ENCODE measurements around the gene FTO. TPM values are rescaled to one million over a fixed set of nuclear protein-coding genes. Genes with fewer than 3 reads are reported as not detected.
A peak's percentile ranks its signal among the peaks of the same experiment; 100 is the strongest.

FTO gene
- polyA plus RNA-seq, 2 of the 4 experiments (the other 2 are of a cell fraction) = 48.7 to 101 TPM

DNA sequence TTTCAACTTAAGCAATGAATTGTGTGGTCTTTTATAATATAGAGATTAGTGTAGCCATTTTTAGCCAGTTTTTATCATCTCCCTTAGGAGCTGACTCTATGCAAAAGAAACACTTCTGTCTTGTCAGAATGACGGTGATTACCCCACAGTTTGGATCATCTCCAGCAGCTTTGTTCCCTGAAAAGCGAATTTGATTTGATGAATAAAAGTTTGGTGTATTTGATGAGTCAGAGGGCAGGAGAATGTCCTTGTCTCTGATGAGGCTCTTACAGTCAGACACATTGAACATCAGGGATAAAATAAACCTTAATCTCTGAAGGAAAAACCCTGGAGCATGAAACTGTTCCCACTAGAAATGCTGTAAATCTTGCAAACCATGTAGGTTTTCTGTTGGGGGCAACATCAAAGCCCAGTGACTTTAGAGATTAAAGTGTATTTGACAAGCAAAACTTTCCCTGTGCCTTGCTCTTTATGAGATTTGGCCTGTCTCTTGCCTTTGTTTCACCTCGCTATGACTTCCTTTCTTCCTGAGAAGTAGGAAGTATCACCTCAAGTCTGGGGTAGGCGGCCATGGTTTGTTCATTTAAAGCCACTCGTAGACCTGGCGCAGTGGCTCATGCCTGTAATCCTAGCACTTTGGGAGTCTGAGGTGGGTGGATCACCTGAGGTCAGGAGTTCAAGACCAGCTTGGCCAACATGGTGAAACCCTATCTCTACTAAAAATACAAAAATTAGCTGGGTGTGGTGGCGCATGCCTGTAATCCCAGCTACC lies 209.3 kb downstream of the FTO start:
- CTCF ChIA-PET = interaction anchor here (1.0 to 1.2 kb wide), 3 partner anchors 28 to 140 kb away, joined by 3 to 4 read pairs (median 3); no protein-coding TSS in a partner anchor
- Histone ChIP-seq H3K4me3 (no peak overlapping the region), H3K9me3 (no peaks in the 10 kb centered on the region), H3K4me2 (peak overlapping the region; percentile 41), H3K4me1 (peaks cover 29% of the 10 kb centered on the region), H3K27ac (peak overlapping the region; percentile 37 to 64; a peak in 4 of 6 replicates)
- WGBS (ENCODE audit: missing lambda C conversion rate) = 72% methylated on average over 7 of the region's 7 CpGs
- no peak for FAIRE-seq
- ATAC-seq = peak in 1 of 2 experiments; percentile 28; a peak in 2 of 6 replicates
- POLR2A ChIA-PET = interaction anchor here (0.7 kb wide), 1 partner anchor 137 kb away, joined by 3 read pairs; no protein-coding TSS in a partner anchor
- no peak for TF ChIP-seq PHF8 (IDR thresholded peaks at IDR 0.05; ENCODE audit: borderline replicate concordance, low read depth)
- TF ChIP-seq, protein P1, sequence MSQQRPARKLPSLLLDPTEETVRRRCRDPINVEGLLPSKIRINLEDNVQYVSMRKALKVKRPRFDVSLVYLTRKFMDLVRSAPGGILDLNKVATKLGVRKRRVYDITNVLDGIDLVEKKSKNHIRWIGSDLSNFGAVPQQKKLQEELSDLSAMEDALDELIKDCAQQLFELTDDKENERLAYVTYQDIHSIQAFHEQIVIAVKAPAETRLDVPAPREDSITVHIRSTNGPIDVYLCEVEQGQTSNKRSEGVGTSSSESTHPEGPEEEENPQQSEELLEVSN (IDR thresholded peaks at IDR 0.05; ENCODE audit: borderline replicate concordance, low read depth) = no peak
- no peak for TF ChIP-seq RNF2 (IDR thresholded peaks at IDR 0.05; ENCODE audit: borderline replicate concordance, low read depth)
- no peak for TF ChIP-seq RFX5 (IDR thresholded peaks at IDR 0.05)
- no peak for TF ChIP-seq MAX (IDR thresholded peaks at IDR 0.05)
- TF ChIP-seq SMC3 (IDR thresholded peaks at IDR 0.05) = no peak
- no peak for TF ChIP-seq RCOR1 (IDR thresholded peaks at IDR 0.05; ENCODE audit: low read depth, low read length)
- no peak for TF ChIP-seq HDAC2 (IDR thresholded peaks at IDR 0.05)
- TF ChIP-seq PBX3 (IDR thresholded peaks at IDR 0.05) = no peak
- no peak for TF ChIP-seq TP53 (CRISPR knock-in tag; IDR thresholded peaks at IDR 0.05)
- no peak for TF ChIP-seq CBX2 (IDR thresholded peaks at IDR 0.05; ENCODE audit: borderline replicate concordance, low read depth)
- no peak for TF ChIP-seq SREBF2 (IDR thresholded peaks at IDR 0.05)
- no peak for TF ChIP-seq KDM5A (IDR thresholded peaks at IDR 0.05)
- no peak for TF ChIP-seq RARB (CRISPR knock-in tag; IDR thresholded peaks at IDR 0.05)
- TF ChIP-seq NPAS2 (CRISPR knock-in tag; IDR thresholded peaks at IDR 0.05; ENCODE audit: borderline replicate concordance) = no peak
- DNase-seq (ENCODE audit: low read depth in 1 of 2, low spot score in 1 of 2) = peak in 1 of 2 experiments; percentile 18

DNA sequence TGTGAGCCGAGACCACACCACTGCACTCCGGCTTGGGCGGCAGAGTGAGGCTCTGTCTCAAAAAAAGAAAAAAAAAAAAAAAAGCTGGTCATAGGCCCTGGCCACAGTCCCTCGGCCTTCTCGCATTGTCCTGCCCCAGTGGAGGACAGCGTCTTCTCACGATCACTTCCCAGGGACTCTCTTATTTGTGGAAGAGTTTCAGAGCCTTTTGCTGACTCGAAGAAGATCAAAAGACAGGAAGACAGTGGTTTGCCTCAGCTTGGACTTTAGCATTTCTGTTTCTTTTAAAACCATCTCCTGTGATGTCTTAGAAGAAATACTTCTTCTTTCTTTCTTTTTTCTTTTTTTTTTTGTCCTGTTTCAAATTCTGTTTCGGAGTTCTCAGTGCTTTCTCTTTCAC lies 210.0 kb downstream of the FTO start:
- FAIRE-seq (no peak), DNase-seq (ENCODE audit: low read depth in 1 of 2, low spot score in 1 of 2) (no peak), ATAC-seq (no peak)
- 90% methylated on average over 9 of the region's 9 CpGs for WGBS (ENCODE audit: missing lambda C conversion rate)
- CTCF ChIA-PET = interaction anchor here (1.0 to 1.7 kb wide), 2 partner anchors 32 to 141 kb away, joined by 3 read pairs; no protein-coding TSS in a partner anchor
- Histone ChIP-seq H3K9me3 (no peaks in the 10 kb centered on the region), H3K4me1 (peaks cover 29% of the 10 kb centered on the region), H3K4me3 (no peak overlapping the region), H3K27ac (peak overlapping the region; percentile 5 to 64; a peak in 2 of 6 replicates), H3K4me2 (no peak overlapping the region; the same call in 2 of the 3 replicates)
- no peak for TF ChIP-seq RNF2 (IDR thresholded peaks at IDR 0.05; ENCODE audit: borderline replicate concordance, low read depth)
- no peak for TF ChIP-seq EHMT2 (IDR thresholded peaks at IDR 0.05; ENCODE audit: low read depth)
- TF ChIP-seq, protein P2, sequence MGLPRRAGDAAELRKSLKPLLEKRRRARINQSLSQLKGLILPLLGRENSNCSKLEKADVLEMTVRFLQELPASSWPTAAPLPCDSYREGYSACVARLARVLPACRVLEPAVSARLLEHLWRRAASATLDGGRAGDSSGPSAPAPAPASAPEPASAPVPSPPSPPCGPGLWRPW (IDR thresholded peaks at IDR 0.05) = no peak
- no peak for TF ChIP-seq TFCP2L1 (CRISPR knock-in tag; IDR thresholded peaks at IDR 0.05)
- TF ChIP-seq PBX3 (IDR thresholded peaks at IDR 0.05) = no peak
- TF ChIP-seq MAZ (IDR thresholded peaks at IDR 0.05; ENCODE audit: borderline replicate concordance, low read depth, low read length) = no peak
- no peak for TF ChIP-seq JUN (IDR thresholded peaks at IDR 0.05)
- TF ChIP-seq CHD2 (IDR thresholded peaks at IDR 0.05; ENCODE audit: low read length, partially characterized antibody) = no peak
- TF ChIP-seq GATA3 (IDR thresholded peaks at IDR 0.05; ENCODE audit: borderline replicate concordance) = no peak
- TF ChIP-seq HOXB13 (CRISPR knock-in tag; IDR thresholded peaks at IDR 0.05; ENCODE audit: low read depth) = no peak
- TF ChIP-seq NR3C1 (IDR thresholded peaks at IDR 0.05) = no peak
- TF ChIP-seq, protein P3, sequence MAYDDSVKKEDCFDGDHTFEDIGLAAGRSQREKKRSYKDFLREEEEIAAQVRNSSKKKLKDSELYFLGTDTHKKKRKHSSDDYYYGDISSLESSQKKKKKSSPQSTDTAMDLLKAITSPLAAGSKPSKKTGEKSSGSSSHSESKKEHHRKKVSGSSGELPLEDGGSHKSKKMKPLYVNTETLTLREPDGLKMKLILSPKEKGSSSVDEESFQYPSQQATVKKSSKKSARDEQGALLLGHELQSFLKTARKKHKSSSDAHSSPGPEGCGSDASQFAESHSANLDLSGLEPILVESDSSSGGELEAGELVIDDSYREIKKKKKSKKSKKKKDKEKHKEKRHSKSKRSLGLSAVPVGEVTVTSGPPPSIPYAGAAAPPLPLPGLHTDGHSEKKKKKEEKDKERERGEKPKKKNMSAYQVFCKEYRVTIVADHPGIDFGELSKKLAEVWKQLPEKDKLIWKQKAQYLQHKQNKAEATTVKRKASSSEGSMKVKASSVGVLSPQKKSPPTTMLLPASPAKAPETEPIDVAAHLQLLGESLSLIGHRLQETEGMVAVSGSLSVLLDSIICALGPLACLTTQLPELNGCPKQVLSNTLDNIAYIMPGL (CRISPR knock-in tag; IDR thresholded peaks at IDR 0.05; ENCODE audit: borderline replicate concordance) = no peak
- POLR2A ChIA-PET = no interaction called here

All from A549 (cell line).